Small intestine (tissue), 7 donors: ENCODE measurements around the gene ENPP3. TPM values are rescaled to one million over a fixed set of nuclear protein-coding genes. Genes with fewer than 3 reads are reported as not detected.
A peak's percentile ranks its signal among the peaks of the same experiment; 100 is the strongest.
"Not testable (repeated sequence)": the region's sequence is repeated elsewhere in the genome, so short reads cannot be mapped to it uniquely, and the experiment has no call there.

Experiments used
- DNase-seq, 2 donors: peaks; one replicate each; pipeline versions ENCODE4 v3.0.0 to v3.0.0-alpha.2; 2013
- FAIRE-seq: peaks from 2 replicates; lab custom pipeline; 2012; peaks lifted over from hg19 to GRCh38; lab: Jason Lieb, UNC
- H3K27ac ChIP-seq, 3 donors: one replicate each; pipeline ENCODE4 v1.5.1; 2013; ENCODE audit warnings: low read length in 2 of 3, mild to moderate bottlenecking in 2 of 3, control low read depth in 1 of 3, inconsistent platforms in 1 of 3, low read depth in 1 of 3, moderate library complexity in 1 of 3
- H3K27me3 ChIP-seq, 3 donors: one replicate each; pipeline ENCODE4 v1.6.1; 2013; ENCODE audit warnings: low read length in 3 of 3, inconsistent platforms in 1 of 3; ENCODE audit not compliant: control insufficient read depth in 3 of 3, insufficient read depth in 3 of 3
- H3K36me3 ChIP-seq, 3 donors: one replicate each; pipeline ENCODE4 v1.6.1; 2013; ENCODE audit warnings: low read length in 3 of 3, inconsistent platforms in 1 of 3, low read depth in 1 of 3, mild to moderate bottlenecking in 1 of 3, moderate library complexity in 1 of 3; ENCODE audit not compliant: control insufficient read depth in 3 of 3, insufficient read depth in 2 of 3
- H3K4me1 ChIP-seq, 3 donors: one replicate each; pipeline ENCODE4 v1.6.1; 2013; ENCODE audit warnings: low read length in 2 of 3, inconsistent platforms in 1 of 3, low read depth in 1 of 3, mild to moderate bottlenecking in 1 of 3, moderate library complexity in 1 of 3; ENCODE audit not compliant: control insufficient read depth in 3 of 3, insufficient read depth in 2 of 3
- H3K4me3 ChIP-seq, 3 donors: one replicate each; pipeline ENCODE4 v1.5.1; 2013; ENCODE audit warnings: low read length in 3 of 3, control low read depth in 1 of 3, inconsistent platforms in 1 of 3, low read depth in 1 of 3, mild to moderate bottlenecking in 1 of 3, moderate library complexity in 1 of 3
- H3K9me3 ChIP-seq, 2 donors: one replicate each; pipeline ENCODE4 v1.6.1; 2013; ENCODE audit warnings: low read depth in 1 of 2, low read length in 1 of 2; ENCODE audit not compliant: control insufficient read depth in 2 of 2, insufficient read depth in 1 of 2
- WGBS, 3 donors: extraction: QIAGEN DNeasy Blood & Tissue Kit; methylation state at CpG; one replicate each; pipeline ENCODE4 v1.1.7; 2013; 5-methylcytosine and 5-hydroxymethylcytosine counted together
- polyA plus RNA-seq, 4 donors: library from polyadenylated mRNA; stranded (reverse) in 3 of 4; unstranded in 1 of 4; fragments of 200-250 nt in 3 of 4; fragments of 120-200 nt in 1 of 4; gene quantifications; one replicate each; pipeline versions ENCODE4 v1.2.1 to v1.2.3, GENCODE V29; 2013
- donor health status: healthy with polysubstance abuse.
- donor health status: control.
- donor health status: control.
- donor health status: Bipolar disorder and iron deficiency.
- donor health status: healthy.

The ENPP3 gene
- polyA plus RNA-seq, 4 donors = 0.57 to 53.0 (median 7.2) TPM

GRCh38 chr6:131694832-131695426 is 57.8 kb downstream of the ENPP3 start:
- Histone ChIP-seq H3K27me3 (no peaks in the 10 kb centered on the region), H3K4me1 (peaks cover 0 to 2% (median 0%) of the 10 kb centered on the region in 3 donors), H3K36me3 (peaks cover 0 to 3% (median 0%) of the 10 kb centered on the region in 3 donors), H3K4me3 (no peak overlapping the region), H3K27ac (no peak overlapping the region), H3K9me3 (no peaks in the 10 kb centered on the region)
- FAIRE-seq = no peak
- 33 to 38% (median 37%) methylated on average over 2 of the region's 2 CpGs for WGBS, 3 donors
- peak; percentile 62 to 75 for DNase-seq

GRCh38 chr6:131696956-131697355 is 59.9 kb downstream of the ENPP3 start:
- DNase-seq (no peak), FAIRE-seq (no peak)
- Histone ChIP-seq H3K27ac (no peak overlapping the region), H3K4me3 (no peak overlapping the region), H3K27me3 (no peaks in the 10 kb centered on the region), H3K9me3 (no peaks in the 10 kb centered on the region), H3K4me1 (peaks cover 0 to 2% (median 0%) of the 10 kb centered on the region in 3 donors), H3K36me3 (peaks cover 0 to 3% (median 0%) of the 10 kb centered on the region in 3 donors)
- WGBS, 3 donors = 91 to 96% (median 95%) methylated on average over 7 of the region's 7 CpGs

DNA sequence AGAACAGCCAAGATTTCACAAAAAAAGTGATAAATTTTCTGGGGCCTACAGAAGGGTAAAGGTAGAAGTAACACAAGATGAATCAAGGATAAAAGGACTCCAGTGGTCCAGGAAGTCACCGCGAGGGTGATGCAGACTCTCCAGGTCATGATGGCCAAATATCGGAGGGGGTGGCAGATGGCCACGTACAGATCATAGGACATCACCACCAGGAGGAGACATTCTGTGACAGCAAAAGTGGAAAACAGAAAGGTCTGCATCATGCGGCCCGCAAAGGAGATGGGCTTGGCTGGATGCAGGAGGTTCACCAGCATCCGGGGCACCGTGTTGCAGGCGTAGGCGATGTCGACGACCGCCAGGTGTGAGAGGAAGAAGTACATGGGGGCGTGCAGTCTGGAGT is 63.7 kb downstream of the ENPP3 start:
- H3K36me3 ChIP-seq, H3K27ac ChIP-seq, H3K4me1 ChIP-seq, FAIRE-seq, H3K4me3 ChIP-seq, H3K9me3 ChIP-seq, DNase-seq, H3K27me3 ChIP-seq: not testable (repeated sequence)
- WGBS, 3 donors = no CpG with 5 or more reads among the region's 14 CpGs

GRCh38 chr6:131703905-131704304 is 66.8 kb downstream of the ENPP3 start:
- not testable (repeated sequence) for H3K4me3 ChIP-seq, H3K36me3 ChIP-seq, H3K27ac ChIP-seq, DNase-seq, H3K27me3 ChIP-seq, FAIRE-seq, H3K4me1 ChIP-seq, H3K9me3 ChIP-seq
- WGBS, 3 donors = no CpG with 5 or more reads among the region's 2 CpGs

GRCh38 chr6:131710917-131711316 is 73.8 kb downstream of the ENPP3 start, which contains the start of gene CTAGE9:
CTAGE9 (minus strand) TSS chr6:131711017; CDS start chr6:131711017, 0 bp downstream.
- not testable (repeated sequence) for H3K27ac ChIP-seq, H3K36me3 ChIP-seq, H3K27me3 ChIP-seq, DNase-seq, H3K4me3 ChIP-seq, H3K9me3 ChIP-seq, FAIRE-seq, H3K4me1 ChIP-seq
- WGBS, 3 donors = 93 to 100% (median 94%) methylated on average over 3 to 9 of the region's 18 CpGs

- not testable (repeated sequence) for DNase-seq, H3K4me1 ChIP-seq, H3K36me3 ChIP-seq, H3K27ac ChIP-seq, H3K4me3 ChIP-seq, H3K9me3 ChIP-seq, H3K27me3 ChIP-seq, FAIRE-seq
- 91 to 96% (median 93%) methylated on average over 6 of the region's 6 CpGs for WGBS, 3 donors
Observed at GRCh38 chr6:131715567-131715966, 78.5 kb downstream of the ENPP3 start.

- peaks cover 0 to 5% (median 0%) of the 10 kb centered on the region in 3 donors for H3K36me3 ChIP-seq
- H3K27ac ChIP-seq = no peak overlapping the region
- no peaks in the 10 kb centered on the region for H3K9me3 ChIP-seq
- FAIRE-seq = no peak
- 82 to 83% (median 82%) methylated on average over 3 of the region's 3 CpGs for WGBS, 3 donors
- no peak for DNase-seq
- no peaks in the 10 kb centered on the region for H3K27me3 ChIP-seq
- H3K4me3 ChIP-seq = no peak overlapping the region
- H3K4me1 ChIP-seq = no peaks in the 10 kb centered on the region
Observed at GRCh38 chr6:131717836-131718542, 80.9 kb downstream of the ENPP3 start.

GRCh38 chr6:131721161-131721560 is 84.1 kb downstream of the ENPP3 start:
- WGBS, 3 donors = 69 to 82% (median 73%) methylated on average over 2 of the region's 2 CpGs
- Histone ChIP-seq H3K4me3 (no peak overlapping the region), H3K9me3 (no peaks in the 10 kb centered on the region), H3K36me3 (peaks cover 0 to 5% (median 0%) of the 10 kb centered on the region in 3 donors), H3K4me1 (no peaks in the 10 kb centered on the region), H3K27me3 (no peaks in the 10 kb centered on the region), H3K27ac (no peak overlapping the region)
- no peak for DNase-seq
- FAIRE-seq = no peak
